Measurements from ENCODE around the gene CCDC17. TPM values are rescaled to one million over a fixed set of nuclear protein-coding genes. Genes with fewer than 3 reads are reported as not detected.

Gene CCDC17
- total and polyA plus RNA-seq, 2 of the 8 experiments (the other 6 are each of a cell fraction or from before 2014, with no cell fraction given): 0.95 to 2.0 TPM

DNA sequence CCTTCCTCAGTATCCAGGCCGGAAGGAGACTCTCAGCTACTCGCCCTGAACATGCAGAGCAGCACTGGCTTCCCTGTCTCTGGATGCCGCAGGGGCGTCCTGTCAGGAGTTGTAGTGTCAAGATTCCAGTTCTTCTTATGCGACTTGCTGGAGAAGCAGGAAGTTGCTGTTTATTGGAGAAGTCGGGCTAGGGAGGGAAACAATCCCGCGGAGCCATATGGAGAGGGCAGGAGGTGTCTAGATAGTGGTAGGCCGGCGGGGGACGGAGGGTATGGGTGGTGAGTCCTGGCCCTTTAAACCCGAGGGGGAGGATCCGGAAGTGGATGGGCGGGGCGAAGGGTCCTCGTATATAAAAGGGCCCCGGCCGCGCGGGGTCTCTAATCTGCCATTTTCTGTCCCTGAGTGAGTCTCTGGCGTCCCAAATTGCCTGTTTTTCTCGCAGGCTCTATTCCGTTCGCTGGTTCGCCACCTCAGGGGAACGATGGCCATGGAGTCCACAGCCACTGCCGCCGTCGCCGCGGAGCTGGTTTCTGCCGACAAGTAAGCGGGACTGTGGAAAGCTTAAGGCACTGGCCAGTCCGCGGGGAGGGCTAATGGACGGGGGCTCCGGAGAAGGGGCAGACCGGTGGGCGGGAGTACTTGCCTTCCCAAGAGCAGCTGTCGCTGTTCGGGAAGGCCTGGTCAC is 40.0 kb downstream of the CCDC17 start, which contains the start of gene NASP (continued):
- TF ChIP-seq RXRA (IDR thresholded peaks at IDR 0.05; ENCODE audit: insufficient read depth, low read depth, low read length): no peak
- no peak for TF ChIP-seq YY1 (IDR thresholded peaks at IDR 0.05; ENCODE audit: low read depth, low read length)
- peak; percentile 97 for TF ChIP-seq TBP (IDR thresholded peaks at IDR 0.05; ENCODE audit: low read depth, low read length)
- no peak for TF ChIP-seq SRF (IDR thresholded peaks at IDR 0.05; ENCODE audit: low read depth, low read length)
- no peak for TF ChIP-seq HDAC6 (IDR thresholded peaks at IDR 0.05; ENCODE audit: low read depth, low read length)
- TF ChIP-seq POLR2AphosphoS5 (IDR thresholded peaks at IDR 0.05; ENCODE audit: low read depth, low read length): peak; percentile 96
- TF ChIP-seq GTF2F1 (IDR thresholded peaks at IDR 0.05; ENCODE audit: borderline replicate concordance, low read depth, low read length): peak; percentile 93
- TF ChIP-seq BRCA1 (IDR thresholded peaks at IDR 0.05; ENCODE audit: low read depth, low read length): no peak
- peak; percentile 83 for TF ChIP-seq SP1 (IDR thresholded peaks at IDR 0.05; ENCODE audit: low read depth, low read length)
- TF ChIP-seq ASH2L (IDR thresholded peaks at IDR 0.05; ENCODE audit: low read length): peak; percentile 79
- TF ChIP-seq SUZ12 (IDR thresholded peaks at IDR 0.05; ENCODE audit: low read length): no peak
- TF ChIP-seq SP4 (IDR thresholded peaks at IDR 0.05; ENCODE audit: low read length): peak; percentile 79; the same call in 1 of the 2 replicates
- TF ChIP-seq EP300 (IDR thresholded peaks at IDR 0.05; ENCODE audit: borderline replicate concordance in 1 of 2, low read depth in 2 of 2, low read length in 2 of 2): no peak
- peak; percentile 95 to 99 for TF ChIP-seq POLR2A (IDR thresholded peaks at IDR 0.05; ENCODE audit: control extremely low read depth in 1 of 2, low read depth in 2 of 2, low read length in 2 of 2)
- no peak for TF ChIP-seq BCL11A (IDR thresholded peaks at IDR 0.05; ENCODE audit: low read depth in 2 of 2, low read length in 2 of 2)
- TF ChIP-seq RBBP5 (IDR thresholded peaks at IDR 0.05; ENCODE audit: borderline replicate concordance, low read depth, low read length): no peak
- TF ChIP-seq NANOG (IDR thresholded peaks at IDR 0.05; ENCODE audit: insufficient read depth, low read depth, low read length, poor library complexity, severe bottlenecking): no peak
- peak; percentile 95 for TF ChIP-seq TAF7 (optimal IDR thresholded peaks at IDR 0.05; ENCODE audit: borderline replicate concordance, low read depth, low read length)
- TF ChIP-seq MAFK (IDR thresholded peaks at IDR 0.05; ENCODE audit: low read depth, low read length): no peak
- TF ChIP-seq KDM1A (IDR thresholded peaks at IDR 0.05; ENCODE audit: borderline replicate concordance, low read length): no peak
- TF ChIP-seq JUN (IDR thresholded peaks at IDR 0.05; ENCODE audit: low read depth, low read length): no peak
- TF ChIP-seq ZNF274 (IDR thresholded peaks at IDR 0.05; ENCODE audit: borderline replicate concordance, extremely low read depth, low read length): no peak
- no peak for TF ChIP-seq CREB1 (IDR thresholded peaks at IDR 0.05)
